NCI-H2107 treated with DMSO at 0.1 percent for 48 hours (cell line): ENCODE results near the gene MACF1.

ENCODE experiments used
- DNase-seq: peaks from one replicate; lab custom pipeline; 2025; ENCODE audit not compliant: unreplicated experiment; lab: John Stamatoyannopoulos, UW

MACF1 gene

GRCh38 chr1:39410915-39411436 is 206.5 kb downstream of the MACF1 start:
- peak; percentile 100 for DNase-seq

DNA sequence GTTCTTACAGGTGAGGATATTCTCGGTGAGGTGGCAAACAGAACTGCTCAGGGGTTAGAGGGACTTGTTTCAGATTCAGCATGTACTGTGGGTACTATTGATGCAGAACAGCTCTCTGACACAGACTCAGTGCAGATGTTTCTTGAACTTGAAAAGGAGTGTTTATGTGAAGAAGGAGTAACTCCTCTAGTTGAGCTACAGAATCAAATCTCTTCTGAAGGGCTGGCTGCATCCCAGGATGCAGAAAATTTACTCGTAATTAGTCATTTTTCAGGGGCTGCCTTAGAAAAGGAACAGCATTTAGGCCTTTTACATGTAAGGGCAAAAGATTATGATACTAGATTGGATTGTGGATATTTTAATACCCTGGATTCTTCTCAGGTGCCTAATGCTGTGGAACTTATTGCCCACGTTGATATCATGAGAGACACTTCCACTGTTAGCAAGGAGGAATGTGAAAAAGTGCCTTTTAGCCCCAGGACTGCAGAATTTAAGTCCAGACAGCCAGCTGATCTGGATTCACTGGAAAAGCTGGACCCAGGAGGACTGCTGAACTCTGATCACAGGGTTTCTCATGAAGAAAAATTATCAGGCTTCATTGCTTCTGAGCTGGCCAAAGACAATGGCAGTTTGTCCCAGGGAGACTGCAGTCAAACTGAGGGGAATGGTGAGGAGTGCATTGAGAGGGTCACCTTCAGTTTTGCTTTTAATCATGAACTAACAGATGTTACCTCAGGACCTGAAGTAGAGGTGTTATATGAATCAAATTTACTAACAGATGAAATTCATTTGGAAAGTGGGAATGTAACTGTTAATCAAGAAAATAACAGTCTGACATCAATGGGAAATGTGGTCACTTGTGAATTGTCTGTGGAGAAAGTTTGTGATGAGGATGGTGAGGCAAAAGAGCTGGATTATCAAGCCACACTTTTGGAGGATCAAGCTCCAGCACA is 207.3 kb downstream of the MACF1 start:
- DNase-seq, result no peak

DNA sequence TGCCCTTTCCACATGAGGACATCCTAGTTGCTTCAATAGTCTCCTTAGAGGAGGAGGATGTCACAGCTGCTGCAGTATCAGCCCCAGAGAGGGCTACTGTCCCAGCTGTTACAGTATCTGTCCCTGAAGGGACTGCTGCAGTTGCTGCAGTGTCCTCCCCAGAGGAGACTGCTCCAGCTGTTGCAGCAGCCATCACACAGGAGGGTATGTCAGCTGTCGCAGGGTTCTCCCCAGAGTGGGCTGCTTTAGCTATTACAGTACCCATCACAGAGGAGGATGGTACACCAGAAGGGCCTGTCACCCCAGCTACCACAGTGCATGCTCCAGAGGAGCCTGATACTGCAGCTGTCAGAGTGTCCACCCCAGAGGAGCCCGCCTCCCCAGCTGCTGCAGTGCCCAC is 208.4 kb downstream of the MACF1 start:
- DNase-seq, result no peak

- DNase-seq, result no peak
Measured at GRCh38 chr1:39413902-39414528, 209.5 kb downstream of the MACF1 start.

DNA sequence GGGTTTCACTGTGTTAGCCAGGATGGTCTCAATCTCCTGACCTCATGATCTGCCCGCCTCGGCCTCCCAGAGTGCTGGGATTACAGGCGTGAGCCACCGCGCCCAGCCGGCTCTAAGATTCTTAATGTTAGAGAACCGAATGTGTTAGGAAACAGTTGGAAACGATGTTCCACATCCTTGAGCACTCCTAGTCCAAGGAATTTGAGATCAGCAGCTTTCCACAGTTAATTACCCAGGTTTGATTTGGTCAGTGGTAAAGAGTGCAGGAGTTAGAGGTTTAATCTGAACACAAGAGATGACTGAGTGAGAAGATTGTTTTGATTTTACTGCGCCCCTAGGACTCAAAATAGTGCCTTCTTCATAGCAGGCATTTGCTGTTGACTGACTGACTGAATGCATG is 211.1 kb downstream of the MACF1 start:
- DNase-seq, result no peak

GRCh38 chr1:39416609-39417008 is 212.1 kb downstream of the MACF1 start:
- no peak for DNase-seq

- no peak for DNase-seq
Measured at GRCh38 chr1:39418236-39418635, 213.7 kb downstream of the MACF1 start.

- DNase-seq, result no peak
Measured at GRCh38 chr1:39420493-39420892, 216.0 kb downstream of the MACF1 start.

GRCh38 chr1:39422614-39423013 is 218.1 kb downstream of the MACF1 start:
- DNase-seq, result no peak

DNA sequence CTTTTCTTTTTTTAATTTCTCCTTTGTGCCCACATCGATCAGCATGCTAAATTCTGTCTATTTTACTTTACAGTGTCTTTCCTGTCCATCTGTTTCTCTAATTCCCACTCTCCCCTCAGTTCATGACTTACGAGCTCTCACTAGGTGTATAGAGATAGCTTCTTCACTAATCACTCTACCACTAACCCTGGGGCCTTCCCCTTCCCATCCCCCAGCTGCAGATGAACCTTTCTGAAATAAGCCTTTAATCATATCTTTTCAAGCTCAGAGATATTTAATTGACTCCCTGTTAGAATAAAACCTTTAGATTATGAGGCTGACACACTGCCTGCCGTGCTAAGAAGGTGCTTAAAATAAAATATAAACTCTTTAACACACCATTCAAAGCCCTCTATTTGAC is 220.7 kb downstream of the MACF1 start:
- DNase-seq, result no peak

- DNase-seq, result no peak
Measured at GRCh38 chr1:39425634-39426033, 221.1 kb downstream of the MACF1 start.

DNA sequence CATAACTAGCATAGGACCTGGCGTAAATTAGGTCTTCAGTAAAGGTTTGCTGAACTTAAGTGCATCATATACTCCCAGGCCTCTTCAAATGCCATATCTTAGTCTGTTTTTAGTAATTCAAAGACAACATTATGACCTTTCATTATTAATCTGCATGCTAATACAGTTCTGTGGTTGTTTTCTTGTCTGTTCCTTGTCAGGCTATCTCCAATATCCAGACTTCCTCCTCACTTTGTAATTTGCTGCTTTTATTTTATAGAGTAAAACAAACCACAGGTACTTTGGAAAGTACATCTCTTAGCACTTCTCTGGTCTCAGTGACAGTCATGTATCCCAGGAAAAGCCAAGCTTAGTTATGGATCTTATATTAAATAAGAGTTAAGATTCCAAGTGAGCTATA is 221.9 kb downstream of the MACF1 start:
- DNase-seq, result no peak

- DNase-seq, result no peak
Measured at GRCh38 chr1:39427374-39427773, 222.9 kb downstream of the MACF1 start.

DNA sequence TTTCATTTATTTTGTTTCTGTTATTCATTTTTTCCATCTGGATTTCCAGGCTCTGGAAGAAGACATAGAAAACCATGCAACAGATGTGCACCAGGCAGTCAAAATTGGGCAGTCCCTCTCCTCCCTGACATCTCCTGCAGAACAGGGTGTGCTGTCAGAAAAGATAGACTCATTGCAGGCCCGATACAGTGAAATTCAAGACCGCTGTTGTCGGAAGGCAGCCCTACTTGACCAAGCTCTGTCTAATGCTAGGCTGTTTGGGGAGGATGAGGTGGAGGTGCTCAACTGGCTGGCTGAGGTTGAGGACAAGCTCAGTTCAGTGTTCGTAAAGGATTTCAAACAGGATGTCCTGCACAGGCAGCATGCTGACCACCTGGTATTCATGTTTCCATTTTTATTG is 223.4 kb downstream of the MACF1 start:
- no peak for DNase-seq

DNA sequence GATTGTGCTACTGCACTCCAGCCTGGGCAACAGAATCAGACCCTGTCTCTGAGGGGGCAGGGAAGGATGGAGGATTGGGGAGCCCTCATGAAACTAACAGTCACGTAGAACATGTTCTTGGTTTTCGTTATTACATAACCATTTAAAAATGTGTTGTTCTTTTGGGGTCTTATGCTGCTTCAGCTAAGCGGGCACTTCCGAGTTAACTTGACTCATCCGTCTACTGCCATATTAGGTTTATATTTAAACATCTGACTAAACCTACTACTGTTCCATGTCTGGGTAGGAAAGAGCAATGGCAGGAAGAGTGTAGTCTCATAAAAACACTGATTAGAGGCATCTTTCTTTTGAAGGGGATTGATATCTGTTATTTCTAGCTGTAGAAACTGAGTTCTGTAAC is 227.4 kb downstream of the MACF1 start:
- DNase-seq, result no peak

DNA sequence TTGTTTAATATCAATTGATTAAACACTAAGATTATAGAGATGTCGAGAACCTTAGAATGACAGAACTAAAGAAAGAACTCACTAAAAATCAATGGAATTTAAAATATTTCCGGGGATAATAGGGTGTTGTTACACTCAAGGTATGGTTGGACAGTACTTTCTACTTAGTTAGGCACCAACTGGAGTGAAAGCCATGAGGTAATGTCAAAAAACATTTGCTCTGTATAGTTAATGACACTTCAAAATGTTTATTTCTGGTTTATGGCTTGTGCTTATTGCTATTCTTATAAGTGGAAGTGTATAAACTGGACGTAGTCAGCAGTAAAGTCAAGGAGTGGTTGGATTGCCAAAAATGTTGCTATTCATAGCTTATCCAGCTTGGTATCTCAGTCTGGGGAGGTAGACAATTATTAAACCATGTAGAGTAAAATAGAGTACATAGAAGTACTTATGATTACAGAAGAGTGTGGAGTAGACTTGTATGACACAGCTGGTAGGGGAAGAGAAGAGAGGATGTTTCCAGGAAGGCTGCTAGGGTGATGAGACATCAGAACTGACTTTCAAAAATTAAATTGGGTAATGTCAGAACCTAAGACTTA is 230.4 kb downstream of the MACF1 start:
- no peak for DNase-seq

DNA sequence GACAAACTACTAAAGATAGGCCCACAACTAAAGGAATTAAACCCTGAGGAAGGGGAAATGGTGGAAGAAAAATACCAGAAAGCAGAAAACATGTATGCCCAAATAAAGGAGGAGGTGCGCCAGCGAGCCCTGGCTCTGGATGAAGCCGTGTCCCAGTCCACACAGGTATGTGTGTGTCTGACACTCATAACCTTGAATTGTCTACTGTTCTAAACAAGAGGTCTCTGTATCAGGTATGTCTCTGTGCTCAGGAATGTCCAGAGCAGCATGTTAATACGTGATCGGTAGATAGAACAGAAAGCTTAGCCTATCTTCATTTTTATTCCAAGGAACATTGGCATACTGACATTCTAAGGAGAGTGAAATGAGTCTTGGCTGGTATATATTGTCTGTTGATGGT is 231.1 kb downstream of the MACF1 start:
- DNase-seq, result no peak

DNA sequence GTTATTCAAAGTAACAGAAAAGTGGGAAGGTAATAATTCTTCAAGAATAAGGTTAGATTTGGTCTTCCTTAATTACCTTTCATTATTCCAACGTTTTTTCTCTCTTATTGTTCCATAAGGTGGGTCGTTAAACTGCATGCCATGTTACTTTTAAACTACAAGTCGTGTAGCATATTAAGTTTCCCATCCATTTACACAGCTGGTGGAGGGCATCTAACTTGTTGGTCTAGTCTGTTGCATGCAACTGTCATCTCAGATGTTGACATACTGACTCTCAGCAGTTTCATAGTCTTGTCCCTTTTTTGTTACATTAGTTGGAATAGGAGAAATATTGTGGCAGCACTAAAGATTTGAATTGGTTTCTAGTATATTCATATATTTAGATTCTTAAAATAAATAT is 232.3 kb downstream of the MACF1 start:
- no peak for DNase-seq

GRCh38 chr1:39438042-39438441 is 233.5 kb downstream of the MACF1 start:
- no peak for DNase-seq

DNA sequence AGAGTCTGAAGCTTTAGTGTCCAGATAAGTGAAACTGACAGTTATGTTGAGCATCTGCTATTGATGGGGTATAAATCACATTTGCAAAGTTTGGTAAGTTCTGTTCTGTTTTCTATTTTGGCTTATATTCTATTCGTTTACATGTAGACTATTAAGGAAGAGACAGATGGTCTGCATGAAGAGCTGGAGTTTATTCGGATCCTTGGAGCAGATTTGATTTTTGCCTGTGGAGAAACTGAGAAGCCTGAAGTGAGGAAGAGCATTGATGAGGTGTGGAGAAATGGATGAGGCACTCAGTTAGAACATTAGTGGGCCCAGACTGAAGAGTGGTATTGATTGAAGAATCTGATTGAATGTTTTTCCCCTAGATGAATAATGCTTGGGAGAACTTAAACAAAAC is 236.4 kb downstream of the MACF1 start:
- DNase-seq, result no peak

- DNase-seq, result no peak
Measured at GRCh38 chr1:39441797-39442196, 237.3 kb downstream of the MACF1 start.

DNA sequence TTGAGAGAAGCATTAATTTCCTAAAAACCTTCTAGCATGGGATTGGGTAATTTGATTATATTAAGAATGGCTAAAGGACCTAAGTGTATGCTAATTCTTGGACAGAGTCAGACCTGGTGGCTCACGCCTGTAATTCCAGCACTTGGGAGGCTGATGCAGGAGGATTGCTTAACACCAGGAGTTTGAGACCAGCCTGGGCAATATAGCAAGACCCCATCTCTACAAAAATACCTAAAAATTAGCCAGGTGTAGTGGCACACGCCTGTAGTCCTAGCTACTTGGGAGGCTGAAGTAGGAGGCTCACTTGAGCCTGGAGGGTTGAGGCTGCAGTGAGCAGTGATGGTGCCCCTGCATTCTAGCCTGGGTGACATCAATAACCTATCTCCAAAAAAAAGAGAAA is 241.1 kb downstream of the MACF1 start:
- no peak for DNase-seq
